ENCODE results near the gene LEO1. TPM values are rescaled to one million over a fixed set of nuclear protein-coding genes. Genes with fewer than 3 reads are reported as not detected.

Gene LEO1
- 44.3 to 71.5 TPM (median 45.7 TPM) in 5 replicates for total RNA-seq (2022; extraction: Qiagen RNA extraction)

DNA sequence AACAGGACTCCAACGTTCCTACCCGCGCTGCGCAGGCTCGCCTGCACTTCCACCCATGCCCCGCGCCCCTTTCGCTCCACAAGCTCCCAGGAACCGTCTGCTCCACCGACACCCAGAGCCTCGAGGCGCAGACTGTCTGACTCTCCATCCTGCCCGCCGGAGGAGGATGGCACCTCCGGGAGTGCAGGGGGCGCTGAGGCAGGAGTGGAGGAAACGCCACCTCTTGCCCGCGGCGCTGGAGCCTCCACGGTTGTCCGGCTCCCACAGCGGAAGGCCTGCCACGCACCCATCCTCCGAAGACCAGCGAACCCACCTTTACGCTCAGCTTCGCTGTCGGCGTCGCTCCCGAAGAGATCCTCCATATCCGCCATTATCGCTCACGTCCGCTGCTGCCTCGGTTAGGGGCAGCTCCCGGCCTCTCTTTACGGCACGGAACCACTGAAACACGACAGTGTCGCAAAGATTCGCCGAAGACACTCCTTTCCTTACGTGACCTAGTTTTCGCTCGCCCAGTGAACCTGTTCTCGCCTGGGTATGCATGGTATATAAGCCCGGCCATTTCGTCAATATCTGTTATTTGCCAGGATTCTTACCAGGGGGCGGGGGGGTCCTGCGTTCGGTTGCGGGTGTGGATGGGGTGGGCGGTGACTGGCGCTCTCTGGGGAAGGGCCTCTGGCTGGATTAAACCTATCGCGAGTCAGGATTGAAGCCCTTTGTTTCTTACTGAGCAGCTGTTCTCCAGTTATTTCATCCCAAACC, at the start of gene LEO1:
Gene LEO1, minus strand, starts transcription at position 404 of the 759 bp plus-strand sequence. Its CDS starts 33 bp downstream, at position 371.

DNA sequence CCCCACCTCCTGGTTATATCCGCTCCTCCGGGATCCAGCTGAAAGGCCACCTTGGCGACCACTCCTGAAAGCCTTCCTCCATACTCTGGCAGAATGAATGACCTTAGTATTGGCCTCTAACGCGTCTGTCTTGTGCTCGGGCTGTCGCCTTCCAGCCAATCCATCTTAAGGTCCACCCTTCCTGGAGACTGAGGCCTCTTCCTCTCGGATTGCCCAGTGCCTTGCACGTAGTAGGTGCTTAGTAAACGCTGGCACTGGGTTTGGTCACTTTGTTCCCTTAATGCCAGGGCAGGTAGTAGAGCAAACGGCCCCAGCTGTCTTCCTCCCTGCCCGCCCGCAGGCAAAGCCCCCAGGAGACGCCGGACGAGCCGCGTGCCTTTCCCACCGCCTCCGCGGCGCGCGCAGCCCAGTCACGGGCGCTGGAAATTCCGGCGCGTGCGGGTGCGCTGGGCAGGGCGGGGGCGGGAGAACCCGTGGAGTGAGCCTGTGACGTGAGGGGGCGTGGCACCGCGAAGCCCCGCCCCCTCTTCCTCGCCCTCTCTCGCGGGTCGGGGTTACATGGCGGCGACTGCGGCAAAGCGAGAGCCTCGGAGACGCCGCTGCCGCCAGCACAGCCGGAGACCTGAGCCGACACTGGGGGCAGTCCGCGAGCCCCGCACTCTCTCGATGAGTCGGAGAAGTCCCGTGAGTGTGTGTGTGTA, 47.3 kb upstream of the LEO1 start, which contains the start of gene MAPK6:
Gene MAPK6, plus strand, starts transcription at position 527 of the 701 bp plus-strand sequence. CDS start 27,242 bp downstream, outside the sequence.

Other genes with a start within 250 kb of the LEO1 start
- 19.7 to 28.0 TPM (median 25.4 TPM) in 5 replicates for gene LYSMD2, start 234.1 kb downstream of the LEO1 start, total RNA-seq (2022; extraction: Qiagen RNA extraction)
- 1.1 to 2.5 TPM (median 2.0 TPM) in 5 replicates for gene TMOD2, start 220.2 kb downstream of the LEO1 start, total RNA-seq (2022; extraction: Qiagen RNA extraction)
- gene TMOD3, start 142.1 kb downstream of the LEO1 start, total RNA-seq (2022; extraction: Qiagen RNA extraction): 47.3 to 77.4 TPM (median 62.4 TPM) in 5 replicates
- 36.3 to 71.1 TPM (median 50.0 TPM) in 5 replicates for gene MAPK6, start 47.4 kb upstream of the LEO1 start, total RNA-seq (2022; extraction: Qiagen RNA extraction)
- 0.09 to 0.21 TPM (median 0.14 TPM) in 5 replicates for gene BCL2L10, start 141.0 kb upstream of the LEO1 start, total RNA-seq (2022; extraction: Qiagen RNA extraction)
- gene GNB5, start 219.6 kb upstream of the LEO1 start, total RNA-seq (2022; extraction: Qiagen RNA extraction): 44.0 to 57.5 TPM (median 47.6 TPM) in 5 replicates

All from A549 treated with Hydrocortisone at 1 μM for 4 hours (cell line).